Prostate gland (tissue), 2 donors: ENCODE results near the gene LBR.

ENCODE experiments used
- POLR2A ChIP-seq: fragments of 450-650 bp; IDR thresholded peaks from one replicate; pipeline ENCODE4 v1.6.1; 2016; ENCODE audit warnings: antibody characterized with exemption, mild to moderate bottlenecking
- TF ChIP-seq, protein P1 (sequence below), 4 experiments: fragments of 200-600 bp in 2 of 4; fragments of 450-650 bp in 2 of 4; sonication (generic) in 2 of 4; IDR thresholded peaks; 1 replicate in 3 of 4; 2 replicates in 1 of 4; pipeline ENCODE4 v1.5.1; 2016 to 2019; ENCODE audit warnings: antibody characterized with exemption in 4 of 4, mild to moderate bottlenecking in 2 of 4, moderate library complexity in 2 of 4

DNA sequence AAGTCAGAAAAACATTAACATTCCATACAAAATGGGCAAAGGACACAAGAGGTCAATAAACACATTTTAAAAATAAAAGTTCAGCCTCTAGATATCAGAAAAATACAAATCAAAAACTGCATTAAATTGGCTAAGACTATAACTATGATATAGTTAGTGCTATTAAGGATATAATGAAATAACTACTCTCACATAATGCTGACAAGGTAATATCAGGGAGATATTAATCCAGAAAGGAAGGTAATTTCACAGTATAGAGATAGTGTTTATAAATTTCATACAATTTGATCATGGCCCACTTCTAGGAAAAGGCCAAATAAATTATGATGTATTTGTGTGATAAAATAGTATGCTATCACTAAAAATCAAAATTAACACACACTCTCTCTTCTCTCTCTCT is 61.8 kb downstream of the LBR start:
- TF ChIP-seq, protein P1, sequence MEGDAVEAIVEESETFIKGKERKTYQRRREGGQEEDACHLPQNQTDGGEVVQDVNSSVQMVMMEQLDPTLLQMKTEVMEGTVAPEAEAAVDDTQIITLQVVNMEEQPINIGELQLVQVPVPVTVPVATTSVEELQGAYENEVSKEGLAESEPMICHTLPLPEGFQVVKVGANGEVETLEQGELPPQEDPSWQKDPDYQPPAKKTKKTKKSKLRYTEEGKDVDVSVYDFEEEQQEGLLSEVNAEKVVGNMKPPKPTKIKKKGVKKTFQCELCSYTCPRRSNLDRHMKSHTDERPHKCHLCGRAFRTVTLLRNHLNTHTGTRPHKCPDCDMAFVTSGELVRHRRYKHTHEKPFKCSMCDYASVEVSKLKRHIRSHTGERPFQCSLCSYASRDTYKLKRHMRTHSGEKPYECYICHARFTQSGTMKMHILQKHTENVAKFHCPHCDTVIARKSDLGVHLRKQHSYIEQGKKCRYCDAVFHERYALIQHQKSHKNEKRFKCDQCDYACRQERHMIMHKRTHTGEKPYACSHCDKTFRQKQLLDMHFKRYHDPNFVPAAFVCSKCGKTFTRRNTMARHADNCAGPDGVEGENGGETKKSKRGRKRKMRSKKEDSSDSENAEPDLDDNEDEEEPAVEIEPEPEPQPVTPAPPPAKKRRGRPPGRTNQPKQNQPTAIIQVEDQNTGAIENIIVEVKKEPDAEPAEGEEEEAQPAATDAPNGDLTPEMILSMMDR (IDR thresholded peaks at IDR 0.05), result no peak
- TF ChIP-seq POLR2A, result no peak
